ENCODE results near the gene OSGIN1.

Gene OSGIN1

GRCh38 chr16:83957296-83957855 lies 4.3 kb downstream of the OSGIN1 start:
- DNase-seq (ENCODE audit: low read depth in 2 of 2), result no peak

- no peak for DNase-seq (ENCODE audit: low read depth in 2 of 2)
These were observed 5.3 kb downstream of the OSGIN1 start for GRCh38 chr16:83958137-83958845.

- no peak for DNase-seq (ENCODE audit: low read depth in 2 of 2)
These were observed 6.0 kb downstream of the OSGIN1 start for GRCh38 chr16:83958846-83959565.

GRCh38 chr16:83959656-83960434 lies 6.8 kb downstream of the OSGIN1 start:
- DNase-seq (ENCODE audit: low read depth in 2 of 2), result no peak

GRCh38 chr16:83960521-83961249 lies 7.6 kb downstream of the OSGIN1 start:
- no peak for DNase-seq (ENCODE audit: low read depth in 2 of 2)

GRCh38 chr16:83961591-83961990 lies 8.6 kb downstream of the OSGIN1 start:
- no peak for DNase-seq (ENCODE audit: low read depth in 2 of 2)

GRCh38 chr16:83963277-83964119 lies 10.5 kb downstream of the OSGIN1 start:
- no peak for DNase-seq (ENCODE audit: low read depth in 2 of 2)

- no peak for DNase-seq (ENCODE audit: low read depth in 2 of 2)
These were observed 11.8 kb downstream of the OSGIN1 start for GRCh38 chr16:83964684-83965443.

GRCh38 chr16:83965444-83966152 lies 12.6 kb downstream of the OSGIN1 start:
- no peak for DNase-seq (ENCODE audit: low read depth in 2 of 2)

- DNase-seq (ENCODE audit: low read depth in 2 of 2), result no peak
These were observed 13.2 kb downstream of the OSGIN1 start for GRCh38 chr16:83966153-83966696.

GRCh38 chr16:83967091-83967490 lies 14.1 kb downstream of the OSGIN1 start:
- DNase-seq (ENCODE audit: low read depth in 2 of 2), result no peak

- no peak for DNase-seq (ENCODE audit: low read depth in 2 of 2)
These were observed 14.8 kb downstream of the OSGIN1 start, which contains the start of gene NECAB2 for GRCh38 chr16:83967838-83968305. Gene NECAB2 (plus strand): TSS chr16:83968244. CDS start chr16:83968649, 405 bp downstream.

- DNase-seq (ENCODE audit: low read depth in 2 of 2), result no peak
These were observed 15.3 kb downstream of the OSGIN1 start for GRCh38 chr16:83968306-83968851.

- DNase-seq (ENCODE audit: low read depth in 2 of 2), result no peak
These were observed 16.0 kb downstream of the OSGIN1 start for GRCh38 chr16:83968891-83969649.

- DNase-seq (ENCODE audit: low read depth in 2 of 2), result no peak
These were observed 16.9 kb downstream of the OSGIN1 start for GRCh38 chr16:83969771-83970429.

GRCh38 chr16:83970430-83970815 lies 17.4 kb downstream of the OSGIN1 start:
- DNase-seq (ENCODE audit: low read depth in 2 of 2), result no peak

Measured in stimulated activated CD4-positive, alpha-beta T cell treated with anti-CD3 and anti-CD28 coated beads, Interleukin-1b, Interleukin-23, amount 100 ng/mL, for 1 hour (primary cell).